Measurements from ENCODE around the gene BLVRB.
"Not testable (repeated sequence)": the region's sequence is repeated elsewhere in the genome, so short reads cannot be mapped to it uniquely, and the experiment has no call there.

The BLVRB gene

GRCh38 chr19:40465557-40466218 is at the start of gene BLVRB:
TSS of gene BLVRB (minus strand) at chr19:40465745. CDS start at chr19:40465688, 57 bp downstream.
- DNase-seq, result peak; percentile 99

GRCh38 chr19:40513741-40514315 is 48.3 kb upstream of the BLVRB start:
- no peak for DNase-seq

- no peak for DNase-seq
Observed at GRCh38 chr19:40513345-40513678, 47.8 kb upstream of the BLVRB start.

- peak; percentile 72 for DNase-seq
Observed at GRCh38 chr19:40512473-40513344, 47.2 kb upstream of the BLVRB start.

- DNase-seq, result no peak
Observed at GRCh38 chr19:40512110-40512472, 46.5 kb upstream of the BLVRB start.

GRCh38 chr19:40511487-40511886 is 45.9 kb upstream of the BLVRB start:
- no peak for DNase-seq

- no peak for DNase-seq
Observed at GRCh38 chr19:40510526-40511115, 45.1 kb upstream of the BLVRB start.

- no peak for DNase-seq
Observed at GRCh38 chr19:40508739-40509260, 43.3 kb upstream of the BLVRB start.

GRCh38 chr19:40507892-40508291 is 42.3 kb upstream of the BLVRB start:
- no peak for DNase-seq

GRCh38 chr19:40506099-40506498 is 40.6 kb upstream of the BLVRB start:
- DNase-seq, result peak; percentile 47

- DNase-seq, result peak; percentile 34
Observed at GRCh38 chr19:40503320-40503695, 37.8 kb upstream of the BLVRB start.

GRCh38 chr19:40502647-40503319 is 37.2 kb upstream of the BLVRB start:
- peak; percentile 68 for DNase-seq

- DNase-seq, result no peak
Observed at GRCh38 chr19:40502081-40502480, 36.5 kb upstream of the BLVRB start.

- DNase-seq, result no peak
Observed at GRCh38 chr19:40501599-40501998, 36.1 kb upstream of the BLVRB start.

- not testable (repeated sequence) for DNase-seq
Observed at GRCh38 chr19:40500678-40501530, 35.4 kb upstream of the BLVRB start.

GRCh38 chr19:40499320-40499719 is 33.8 kb upstream of the BLVRB start:
- DNase-seq, result no peak

- no peak for DNase-seq
Observed at GRCh38 chr19:40497214-40497613, 31.7 kb upstream of the BLVRB start.

GRCh38 chr19:40494191-40494838 is 28.8 kb upstream of the BLVRB start:
- DNase-seq, result no peak

- no peak for DNase-seq
Observed at GRCh38 chr19:40493778-40494177, 28.2 kb upstream of the BLVRB start.

GRCh38 chr19:40492274-40492673 is 26.7 kb upstream of the BLVRB start:
- DNase-seq, result no peak

GRCh38 chr19:40489882-40490230 is 24.3 kb upstream of the BLVRB start:
- no peak for DNase-seq

All from DMS53 (cell line).